Lung (tissue), 12 donors: Measurements from ENCODE around the gene MCU. TPM values are rescaled to one million over a fixed set of nuclear protein-coding genes. Genes with fewer than 3 reads are reported as not detected.

Experiments used
- ATAC-seq: fragments of 200-7000 bp; cut with Tn5 transposase; one replicate; pipeline ENCODE4 v1.9.1; 2020; ENCODE audit warnings: moderate number of reproducible peaks; ENCODE audit not compliant: insufficient read depth, low FRiP score
- DNase-seq, 3 donors: peaks; one replicate each; pipeline ENCODE4 v3.0.0-alpha.2; 2013 to 2017
- H3K27ac ChIP-seq, 2 donors: one replicate each; pipeline ENCODE4 v1.5.1; 2013; ENCODE audit warnings: mild to moderate bottlenecking in 2 of 2, moderate library complexity in 2 of 2, control low read depth in 1 of 2, inconsistent platforms in 1 of 2, low read depth in 1 of 2, low read length in 1 of 2
- H3K27me3 ChIP-seq, 3 donors: one replicate each; pipeline ENCODE4 v1.5.1; 2013; ENCODE audit warnings: low read length in 2 of 3; ENCODE audit not compliant: control insufficient read depth in 3 of 3, insufficient read depth in 3 of 3
- H3K36me3 ChIP-seq, 4 donors: one replicate each; pipeline ENCODE4 v1.5.1; 2013; ENCODE audit warnings: low read length in 4 of 4, mild to moderate bottlenecking in 1 of 4, moderate library complexity in 1 of 4; ENCODE audit not compliant: control insufficient read depth in 4 of 4, insufficient read depth in 4 of 4
- H3K4me1 ChIP-seq, 5 donors: one replicate each; pipeline ENCODE4 v1.5.1; 2013; ENCODE audit warnings: low read length in 5 of 5, mild to moderate bottlenecking in 2 of 5, moderate library complexity in 1 of 5; ENCODE audit not compliant: control insufficient read depth in 5 of 5, insufficient read depth in 5 of 5
- H3K4me3 ChIP-seq: one replicate; pipeline ENCODE4 v1.5.1; 2013; ENCODE audit warnings: mild to moderate bottlenecking, control low read depth, moderate library complexity
- H3K9ac ChIP-seq, 2 donors: one replicate each; pipeline ENCODE4 v1.5.1; 2013; ENCODE audit warnings: low read length in 2 of 2, control low read depth in 1 of 2; ENCODE audit not compliant: insufficient read depth in 1 of 2
- H3K9me3 ChIP-seq, 4 donors: one replicate each; pipeline ENCODE4 v1.5.1; 2013; ENCODE audit warnings: low read length in 3 of 4, mild to moderate bottlenecking in 1 of 4, moderate library complexity in 1 of 4; ENCODE audit not compliant: control insufficient read depth in 4 of 4, insufficient read depth in 3 of 4
- CTCF ChIP-seq: IDR thresholded peaks from 2 replicates; pipeline ENCODE4 v1.5.1; 2012; ENCODE audit warnings: mild to moderate bottlenecking; ENCODE audit errors: control extremely low read depth, extremely low read depth
- WGBS, 2 donors: extraction: QIAGEN DNeasy Blood & Tissue Kit; methylation state at CpG; one replicate each; pipeline ENCODE4 v1.1.7; 2013; 5-methylcytosine and 5-hydroxymethylcytosine counted together
- polyA plus RNA-seq, 2 donors: library from polyadenylated mRNA; stranded (reverse); fragments of 200-250 nt; gene quantifications; one replicate each; pipeline ENCODE4 v1.2.1, GENCODE V29; 2013
- total RNA-seq, 2 donors: library from RNA; depleted of rRNA in 1 of 2; stranded (reverse); fragments of >200 nt in 1 of 2; gene quantifications; one replicate each; pipeline ENCODE4 v1.2.1, GENCODE V29; 2014 to 2021
- donor health status: control.
- donor health status: control.
- donor health status: Bipolar disorder and iron deficiency.
- donor health status: healthy.
- donor health status: DM: yes; HTN: yes; CAD: no.

The MCU gene
- total and polyA plus RNA-seq, 4 donors, result 23.1 to 70.7 (median 29.0) TPM

GRCh38 chr10:72746426-72747363, 54.8 kb downstream of the MCU start:
- DNase-seq (peak in 1 of 3 donors; percentile 21), ATAC-seq (no peak)
- Histone ChIP-seq H3K4me3 (no peak overlapping the region), H3K27ac (no peak overlapping the region), H3K9ac (no peak overlapping the region), H3K9me3 (no peaks in the 10 kb centered on the region), H3K36me3 (peaks cover 0 to 2% (median 0%) of the 10 kb centered on the region in 4 donors), H3K4me1 (peaks cover 0 to 5% (median 0%) of the 10 kb centered on the region in 5 donors), H3K27me3 (no peaks in the 10 kb centered on the region)
- TF ChIP-seq CTCF, result no peak
- 56 to 73% methylated on average over 3 of the region's 3 CpGs for WGBS, 2 donors

- H3K27ac ChIP-seq, result no peak overlapping the region
- peaks cover 0 to 2% (median 0%) of the 10 kb centered on the region in 4 donors for H3K36me3 ChIP-seq
- no peak for TF ChIP-seq CTCF
- H3K4me3 ChIP-seq, result no peak overlapping the region
- H3K9ac ChIP-seq, result no peak overlapping the region
- H3K27me3 ChIP-seq, result no peaks in the 10 kb centered on the region
- no peak for ATAC-seq
- WGBS, 2 donors, result 95 to 96% methylated on average over 8 of the region's 8 CpGs
- H3K4me1 ChIP-seq, result peaks cover 0 to 5% (median 0%) of the 10 kb centered on the region in 5 donors
- DNase-seq, result no peak
- H3K9me3 ChIP-seq, result no peaks in the 10 kb centered on the region
Observed at GRCh38 chr10:72747521-72747920, 55.6 kb downstream of the MCU start.

GRCh38 chr10:72753760-72754231, 61.9 kb downstream of the MCU start:
- H3K4me3 ChIP-seq, result no peak overlapping the region
- H3K27me3 ChIP-seq, result no peaks in the 10 kb centered on the region
- H3K36me3 ChIP-seq, result peaks cover 0 to 2% (median 0%) of the 10 kb centered on the region in 4 donors
- no peak for TF ChIP-seq CTCF
- DNase-seq (no peak), ATAC-seq (no peak)
- H3K4me1 ChIP-seq, result peaks cover 0 to 2% (median 0%) of the 10 kb centered on the region in 5 donors
- 39 to 69% methylated on average over 3 of the region's 3 CpGs for WGBS, 2 donors
- no peak overlapping the region for H3K9ac ChIP-seq
- no peaks in the 10 kb centered on the region for H3K9me3 ChIP-seq
- no peak overlapping the region for H3K27ac ChIP-seq
